KBM-7 (cell line): Measurements from ENCODE around the gene TPRG1.

Experiments
- DNase-seq: peaks from one replicate; pipeline ENCODE4 v3.0.0-alpha.2; 2015
- in situ Hi-C: fragments of 300-500 bp; cut with MboI; formaldehyde crosslinking; loops from 2 replicates; pipeline ENCODE4 v1.14.3; 2020; ENCODE audit warnings: low sequenced_read_pairs, low pct_unique_long_range_greater_than_20kb, mixed read lengths

The TPRG1 gene, protein sequence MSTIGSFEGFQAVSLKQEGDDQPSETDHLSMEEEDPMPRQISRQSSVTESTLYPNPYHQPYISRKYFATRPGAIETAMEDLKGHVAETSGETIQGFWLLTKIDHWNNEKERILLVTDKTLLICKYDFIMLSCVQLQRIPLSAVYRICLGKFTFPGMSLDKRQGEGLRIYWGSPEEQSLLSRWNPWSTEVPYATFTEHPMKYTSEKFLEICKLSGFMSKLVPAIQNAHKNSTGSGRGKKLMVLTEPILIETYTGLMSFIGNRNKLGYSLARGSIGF

DNA sequence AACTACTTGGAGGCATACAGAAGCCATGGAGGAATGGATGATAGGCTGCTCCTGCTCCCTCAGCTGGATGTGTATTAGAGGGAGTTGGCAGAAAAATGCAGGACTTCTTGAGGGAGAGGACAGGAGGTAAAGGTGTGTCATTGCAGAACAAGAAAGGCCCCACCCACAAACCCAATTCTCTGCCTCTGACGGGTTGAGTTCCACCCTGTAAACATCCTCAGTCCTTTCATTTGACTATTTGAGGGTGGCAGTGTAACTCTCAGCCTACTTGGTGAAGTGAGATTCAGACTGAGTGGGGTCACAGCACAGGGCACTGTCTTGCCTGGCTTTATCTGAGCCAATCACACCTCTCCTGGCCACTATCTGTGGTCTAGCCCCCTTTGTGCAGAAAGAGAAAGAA, at the start of gene TPRG1:
Gene TPRG1, plus strand, starts transcription at position 265 of the 400 bp plus-strand sequence. CDS start 35,414 bp downstream, outside the sequence.
- in situ Hi-C loops, result no loop called here
- DNase-seq, result no peak

DNA sequence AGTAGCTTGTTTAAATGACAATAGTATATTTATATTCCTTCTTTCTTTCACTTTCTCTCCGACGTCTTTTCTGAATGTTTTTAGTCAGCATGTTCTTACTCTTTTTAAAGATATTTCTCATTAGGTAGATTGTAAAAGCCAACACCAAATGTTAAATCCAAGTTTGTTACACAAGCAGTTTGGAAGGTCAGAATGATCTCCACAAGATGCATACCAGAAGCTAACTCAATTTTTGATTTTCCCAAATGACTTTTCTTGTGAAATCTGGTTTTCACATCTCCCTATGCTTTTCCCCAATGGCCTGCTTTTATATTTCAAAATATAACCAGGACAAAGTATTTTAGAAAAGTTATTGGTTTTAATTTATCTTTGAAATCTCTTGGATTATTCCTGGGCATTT, 49.7 kb upstream of the TPRG1 start:
- no peak for DNase-seq
- in situ Hi-C loops, result no loop called here

DNA sequence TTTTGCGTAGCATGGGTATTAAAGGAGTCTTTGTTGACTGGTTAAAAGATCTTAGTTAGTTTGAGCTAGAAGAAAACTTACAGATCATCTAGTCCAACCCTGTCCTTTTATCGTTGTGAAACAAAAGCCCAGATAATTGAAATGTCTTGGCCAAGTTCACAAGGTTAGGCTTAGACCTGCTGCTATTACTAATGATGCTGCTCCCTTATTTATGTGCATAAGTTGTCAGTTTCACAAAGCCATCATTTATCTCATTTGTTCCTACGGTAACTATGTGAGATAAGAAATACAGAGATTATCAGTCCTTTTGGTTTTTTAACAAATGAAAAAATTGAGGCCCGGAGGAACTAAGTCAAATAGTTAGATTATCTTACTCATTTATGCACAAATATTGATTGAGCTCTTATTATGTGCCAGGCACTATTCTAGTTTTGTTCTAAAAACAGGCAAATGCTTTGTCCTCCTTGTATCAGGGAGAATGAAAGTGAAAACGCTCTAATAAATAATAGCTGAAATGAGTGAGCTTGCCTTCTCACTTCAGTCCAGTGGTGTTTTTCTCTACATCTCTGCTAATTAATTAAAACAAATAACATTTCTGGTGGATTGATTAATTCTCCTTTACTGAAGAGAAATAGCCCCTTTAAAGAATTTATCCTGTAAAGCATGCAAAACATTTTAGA, 49.1 kb upstream of the TPRG1 start:
- in situ Hi-C loops, result no loop called here
- DNase-seq, result no peak

DNA sequence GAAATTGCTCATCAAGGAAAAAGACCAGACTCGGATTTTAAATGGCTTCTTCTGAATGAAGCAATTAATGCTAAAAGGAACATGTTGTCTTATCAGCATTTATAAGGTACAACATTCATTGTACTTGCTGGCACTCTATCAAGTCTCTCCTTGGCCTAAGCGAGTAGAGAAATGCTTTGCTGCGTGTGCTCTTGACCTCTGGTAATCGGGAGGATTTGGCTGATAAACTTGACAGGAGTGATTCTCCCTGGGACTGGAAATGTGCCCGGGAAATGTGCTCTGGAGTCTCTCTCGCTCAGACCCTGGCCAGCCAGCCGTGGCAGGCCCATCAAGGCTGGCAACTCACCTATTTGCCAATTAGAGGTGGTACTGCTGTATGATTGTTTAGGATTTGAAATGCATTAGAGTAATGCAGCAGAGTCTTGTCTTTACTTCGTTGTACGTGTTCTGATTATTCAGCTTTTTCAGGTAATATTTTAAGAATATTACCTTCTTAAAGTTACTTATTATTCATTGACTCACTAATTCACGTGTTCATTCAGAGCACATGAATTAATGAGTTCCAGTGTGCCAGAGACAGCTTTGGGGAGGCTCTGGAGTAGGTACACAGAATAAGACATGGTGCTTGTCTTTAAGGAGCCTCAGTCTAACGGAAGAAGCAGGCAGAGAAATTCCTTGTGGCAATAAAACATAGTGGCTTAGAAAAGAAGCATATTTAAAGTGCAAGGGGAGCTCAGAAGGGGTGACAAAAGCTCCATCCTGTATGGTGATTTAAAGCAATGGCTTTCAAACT, 48.0 kb upstream of the TPRG1 start:
- in situ Hi-C loops, result no loop called here
- DNase-seq, result no peak

DNA sequence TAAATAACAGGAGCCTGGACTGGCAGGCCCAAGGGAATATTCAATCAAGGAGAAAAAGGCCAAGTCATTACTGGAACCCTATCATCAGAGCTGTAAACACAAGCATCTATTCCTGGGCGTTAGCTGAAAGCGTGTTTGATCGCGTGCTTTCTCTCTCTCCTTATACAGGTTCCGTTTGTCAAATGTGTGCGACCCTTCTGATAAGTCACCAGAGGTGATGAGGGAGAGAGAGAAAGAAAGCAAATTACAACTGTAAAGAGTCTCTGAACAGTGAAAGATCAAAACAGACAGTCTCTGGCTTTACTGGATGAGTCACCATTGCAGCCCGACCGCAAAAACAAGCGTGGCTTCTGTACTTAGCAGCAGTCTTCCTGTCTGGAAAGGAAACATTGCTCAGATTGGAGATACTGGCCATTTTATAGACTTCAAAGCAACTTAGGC, 39.5 kb upstream of the TPRG1 start:
- peak; percentile 76 for DNase-seq
- in situ Hi-C loops, result loop anchor here (25.0 kb wide), 2 partner anchors 170 to 1395 kb away; partner anchors contain the start of gene BCL6

DNA sequence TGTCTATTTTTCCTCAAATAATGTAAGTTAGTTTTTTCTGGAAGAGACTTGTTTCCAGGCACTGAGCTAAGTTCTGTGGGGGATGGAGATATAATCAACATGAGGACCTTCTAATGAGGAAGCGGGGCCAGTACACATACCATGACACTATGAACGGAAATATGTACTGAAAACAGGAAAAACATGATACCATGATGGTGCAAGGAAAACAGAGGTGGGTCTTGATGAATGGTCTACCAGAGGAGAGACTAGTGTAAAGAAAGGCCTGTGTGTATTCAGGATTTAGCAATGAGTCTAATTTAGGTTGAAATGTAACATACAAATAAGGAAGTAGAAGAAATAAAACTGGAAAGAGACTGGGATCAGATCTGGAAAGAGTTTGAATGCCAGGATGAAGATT, 38.9 kb upstream of the TPRG1 start:
- in situ Hi-C loops, result loop anchor here (25.0 kb wide), 2 partner anchors 171 to 1396 kb away; partner anchors contain the start of gene BCL6

DNA sequence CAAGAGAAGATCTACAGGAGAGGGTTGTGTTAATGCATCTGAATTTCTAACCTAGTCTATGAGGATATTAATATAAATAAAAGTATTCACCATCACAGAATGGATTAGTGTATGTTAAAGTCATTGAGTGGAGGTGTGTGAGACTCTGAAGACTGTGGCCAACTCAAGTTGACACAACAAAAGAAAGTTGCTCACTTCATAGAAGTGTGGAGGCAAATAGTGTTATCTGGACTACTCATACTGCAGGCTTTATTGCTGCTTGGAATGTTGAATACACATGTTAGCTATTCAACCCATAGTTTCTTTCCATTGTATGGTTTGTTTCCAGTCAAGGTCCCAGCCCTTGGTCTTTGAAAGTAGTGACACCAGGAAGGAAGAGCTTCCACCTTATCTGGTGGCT, 38.0 kb upstream of the TPRG1 start:
- in situ Hi-C loops, result loop anchor here (25.0 kb wide), 2 partner anchors 171 to 1396 kb away; partner anchors contain the start of gene BCL6
- no peak for DNase-seq

More for the DNA sequence above, 38.9 kb upstream of the TPRG1 start:
- DNase-seq, result no peak

DNA sequence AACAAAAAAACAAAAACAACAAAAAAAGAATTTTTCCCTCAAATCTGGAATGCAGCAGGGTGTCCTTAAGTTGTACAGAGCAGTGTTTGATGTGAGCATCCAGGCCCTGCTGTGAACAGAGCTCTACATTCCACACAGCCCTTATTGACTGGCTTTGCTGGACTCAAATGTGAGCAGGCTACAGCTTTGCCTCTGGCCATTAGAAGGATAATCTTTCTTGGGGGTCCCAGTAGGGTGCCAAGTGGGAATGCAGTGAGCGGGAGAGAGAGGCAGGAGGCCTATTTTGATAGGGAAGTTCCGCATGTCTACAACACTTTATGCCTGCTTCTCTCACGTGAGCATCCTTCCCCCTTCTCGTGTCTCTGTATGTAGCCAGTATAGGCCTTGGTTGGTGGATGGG, 34.4 kb upstream of the TPRG1 start:
- DNase-seq, result no peak
- in situ Hi-C loops, result loop anchor here (25.0 kb wide), 2 partner anchors 175 to 1400 kb away; partner anchors contain the start of gene BCL6

DNA sequence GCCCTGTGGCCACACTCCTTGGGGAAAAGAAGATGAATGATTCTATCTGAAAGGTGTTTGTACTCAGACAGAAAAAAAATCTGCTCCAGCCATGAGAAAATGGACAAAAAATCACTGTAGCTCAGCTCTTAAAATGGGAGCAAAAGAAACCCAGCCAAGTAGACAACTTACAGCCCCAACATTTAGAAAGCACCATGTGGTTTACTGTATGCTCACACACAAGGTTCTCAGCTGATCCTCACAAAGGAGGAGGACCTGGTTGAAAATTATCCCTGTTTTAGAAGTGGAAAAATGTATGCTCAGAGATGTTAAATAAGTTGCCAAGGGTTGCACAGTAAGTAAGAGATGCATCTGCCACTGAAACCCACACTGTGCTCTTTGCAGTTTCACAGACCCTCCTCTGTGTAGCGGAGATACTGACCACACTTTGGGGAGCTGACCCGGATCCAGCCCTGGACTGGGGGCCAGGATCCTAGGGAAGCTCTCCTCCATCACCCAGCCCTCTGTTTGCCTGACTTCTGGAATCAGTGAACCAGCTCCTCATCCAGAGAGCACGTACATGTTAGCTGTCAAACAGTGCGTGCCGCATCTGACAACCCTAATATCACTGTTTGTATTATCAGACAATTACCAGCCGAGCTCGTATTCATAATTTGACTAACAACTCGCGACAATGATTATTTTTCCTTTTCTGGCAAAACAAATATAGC, 32.7 kb upstream of the TPRG1 start:
- DNase-seq, result no peak
- in situ Hi-C loops, result loop anchor here (25.0 kb wide), 2 partner anchors 177 to 1402 kb away; partner anchors contain the start of gene BCL6

DNA sequence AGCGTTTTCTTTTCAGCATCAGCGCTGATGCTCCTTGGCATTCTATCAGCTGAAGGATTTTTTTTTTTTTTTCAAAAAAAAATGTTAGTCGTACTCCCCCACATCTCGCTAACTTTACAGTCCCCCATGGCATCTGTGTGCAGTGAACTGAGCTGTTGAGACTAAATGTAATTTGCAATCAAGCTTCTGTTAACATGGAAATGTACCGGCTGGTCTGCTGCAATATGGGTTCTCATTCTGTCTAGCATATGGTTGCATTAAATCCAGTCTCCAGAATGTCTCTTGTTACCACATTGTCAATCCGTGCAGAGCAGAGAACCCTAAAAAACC, 32.2 kb upstream of the TPRG1 start:
- in situ Hi-C loops, result loop anchor here (25.0 kb wide), 2 partner anchors 177 to 1402 kb away; partner anchors contain the start of gene BCL6
- DNase-seq, result no peak

DNA sequence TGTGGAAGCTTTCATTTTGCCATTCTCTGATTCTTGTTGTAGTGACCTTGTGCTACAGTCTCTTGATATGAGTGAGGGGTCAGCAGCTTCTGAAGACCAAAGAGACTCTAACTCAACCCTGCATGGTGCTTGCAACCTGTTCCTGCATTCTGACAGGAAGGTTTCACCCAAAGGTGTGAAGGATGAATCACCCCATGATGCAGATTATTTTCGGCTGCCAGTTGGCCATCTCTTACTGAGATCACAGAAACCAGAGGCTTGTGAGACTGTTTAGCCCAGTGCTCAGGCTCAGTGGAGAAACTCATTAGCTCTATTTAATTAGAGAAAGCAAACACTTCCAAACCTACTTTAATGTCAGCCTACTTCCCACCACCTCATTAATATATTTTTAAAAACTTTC, 29.2 kb upstream of the TPRG1 start:
- in situ Hi-C loops, result loop anchor here (25.0 kb wide), 2 partner anchors 180 to 1405 kb away; partner anchors contain the start of gene BCL6
- no peak for DNase-seq

DNA sequence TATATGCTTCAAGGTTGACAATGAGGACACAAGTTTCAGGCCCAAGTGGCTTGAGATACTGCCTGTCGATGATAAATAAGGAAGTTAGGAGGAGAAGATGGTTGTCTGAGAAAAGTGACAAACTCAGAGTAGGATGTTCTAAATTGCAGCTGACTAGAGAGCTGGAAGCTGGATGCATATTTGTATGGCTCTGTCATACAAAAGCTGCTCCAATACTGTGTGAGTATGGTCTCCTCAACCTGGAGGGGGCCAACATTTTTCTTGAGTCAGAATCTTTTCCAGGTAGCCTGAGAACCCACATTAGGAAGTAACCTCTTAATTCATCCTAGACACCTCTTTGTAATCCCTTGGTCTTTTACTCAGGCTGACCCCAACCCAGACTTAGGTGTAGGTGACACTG, 28.4 kb upstream of the TPRG1 start:
- in situ Hi-C loops, result loop anchor here (25.0 kb wide), 2 partner anchors 181 to 1406 kb away; partner anchors contain the start of gene BCL6
- DNase-seq, result no peak

DNA sequence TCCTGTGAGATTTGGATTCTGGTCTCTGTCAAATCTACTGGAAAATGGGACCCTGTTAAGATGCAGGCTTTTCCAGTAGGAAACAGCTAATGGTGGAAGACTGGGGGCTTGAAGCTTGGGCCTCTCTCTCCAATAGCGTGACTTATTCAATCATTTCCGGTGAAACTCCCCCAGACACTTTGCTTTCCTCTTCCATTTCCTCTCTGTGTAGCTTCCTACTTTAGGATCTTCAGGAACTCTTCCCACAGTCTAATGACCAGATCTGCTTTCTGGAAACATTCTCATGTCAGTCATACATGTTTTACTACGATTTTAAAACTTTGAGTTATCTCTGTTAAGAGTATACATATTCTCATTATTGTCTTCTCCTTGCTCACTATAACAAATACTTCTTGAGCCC, 28.0 kb upstream of the TPRG1 start:
- DNase-seq, result no peak
- in situ Hi-C loops, result loop anchor here (25.0 kb wide), 2 partner anchors 181 to 1406 kb away; partner anchors contain the start of gene BCL6

DNA sequence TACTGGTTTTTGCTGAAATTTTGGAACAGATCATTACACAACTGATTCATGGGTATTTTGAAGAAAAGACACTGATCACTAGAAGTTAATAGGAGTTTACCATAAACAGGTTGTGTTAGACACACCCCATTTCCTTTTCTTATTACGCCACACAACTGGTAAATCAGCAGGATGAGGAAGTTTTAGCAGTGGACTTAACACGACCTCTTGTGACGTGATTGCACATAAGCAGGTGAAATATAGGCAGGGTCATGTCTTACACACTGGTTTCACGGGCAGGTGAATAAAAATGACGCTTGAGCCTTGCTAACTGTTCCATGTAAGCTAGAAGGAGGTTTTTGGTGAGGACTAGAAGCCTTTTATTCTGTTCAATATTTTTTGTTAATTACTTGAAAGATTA, 27.1 kb upstream of the TPRG1 start:
- peak; percentile 26 for DNase-seq
- in situ Hi-C loops, result loop anchor here (25.0 kb wide), 2 partner anchors 182 to 1407 kb away; partner anchors contain the start of gene BCL6

DNA sequence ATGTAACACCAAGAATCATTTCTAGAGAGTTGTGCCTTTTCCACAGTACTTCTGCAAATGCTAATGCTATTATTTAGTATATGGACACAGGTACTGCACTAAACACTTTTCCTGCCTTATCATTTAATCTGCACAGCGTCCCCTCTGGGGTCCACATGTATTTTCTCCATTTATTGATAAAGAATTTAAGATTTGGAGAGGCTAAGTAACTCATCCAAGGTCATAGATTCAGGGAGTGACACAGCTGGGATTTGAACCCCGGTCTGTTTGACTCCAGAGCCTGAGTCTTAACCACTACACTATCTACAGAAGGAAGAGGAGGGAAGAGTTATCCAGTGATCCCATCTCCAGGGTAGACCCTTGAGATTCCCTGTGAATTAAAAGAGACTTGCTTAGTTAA, 24.9 kb upstream of the TPRG1 start:
- DNase-seq, result no peak
- in situ Hi-C loops, result loop anchor here (25.0 kb wide), 2 partner anchors 185 to 1410 kb away; partner anchors contain the start of gene BCL6

DNA sequence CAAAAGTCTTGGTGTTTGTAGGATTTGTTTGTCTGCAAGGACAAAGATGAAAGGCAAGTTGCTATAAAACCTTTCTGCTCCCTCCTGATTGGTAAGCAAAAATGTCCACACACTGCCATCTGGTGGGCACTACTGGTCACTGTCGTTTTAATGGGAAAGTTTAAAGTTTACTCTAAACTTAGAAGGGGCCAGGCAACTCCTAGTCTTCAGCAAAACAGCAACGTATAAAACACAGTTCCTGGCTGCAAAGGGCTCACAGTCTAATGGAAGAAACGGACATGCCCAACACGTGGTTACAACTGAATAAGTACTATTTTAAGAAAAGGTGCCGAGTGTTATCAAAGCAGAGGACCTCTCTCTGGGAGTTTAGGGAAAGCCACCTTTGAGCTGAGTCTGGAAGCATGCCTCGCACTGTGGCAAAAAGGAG, 23.7 kb upstream of the TPRG1 start:
- peak; percentile 71 for DNase-seq
- in situ Hi-C loops, result loop anchor here (25.0 kb wide), 2 partner anchors 186 to 1411 kb away; partner anchors contain the start of gene BCL6

DNA sequence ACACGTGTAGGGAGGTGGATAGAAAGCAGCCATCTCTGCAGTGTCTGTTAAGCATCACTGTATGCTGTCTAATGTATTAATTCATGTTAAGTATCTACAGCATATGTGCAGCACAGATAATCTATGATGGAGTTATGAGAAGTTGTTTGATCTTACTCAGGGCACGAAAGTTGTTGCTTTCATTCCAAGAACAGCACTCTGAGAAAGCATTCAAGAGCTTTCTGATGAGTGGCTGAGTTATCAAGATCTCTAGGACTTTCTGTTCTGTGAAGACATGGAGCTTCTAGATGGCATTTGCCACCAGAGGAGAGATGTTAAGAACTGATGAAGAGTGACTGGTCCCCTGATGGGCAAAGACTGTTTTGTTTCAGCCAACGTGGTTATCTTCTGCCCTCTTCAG, 22.6 kb upstream of the TPRG1 start:
- DNase-seq, result no peak
- in situ Hi-C loops, result loop anchor here (25.0 kb wide), 2 partner anchors 187 to 1412 kb away; partner anchors contain the start of gene BCL6

DNA sequence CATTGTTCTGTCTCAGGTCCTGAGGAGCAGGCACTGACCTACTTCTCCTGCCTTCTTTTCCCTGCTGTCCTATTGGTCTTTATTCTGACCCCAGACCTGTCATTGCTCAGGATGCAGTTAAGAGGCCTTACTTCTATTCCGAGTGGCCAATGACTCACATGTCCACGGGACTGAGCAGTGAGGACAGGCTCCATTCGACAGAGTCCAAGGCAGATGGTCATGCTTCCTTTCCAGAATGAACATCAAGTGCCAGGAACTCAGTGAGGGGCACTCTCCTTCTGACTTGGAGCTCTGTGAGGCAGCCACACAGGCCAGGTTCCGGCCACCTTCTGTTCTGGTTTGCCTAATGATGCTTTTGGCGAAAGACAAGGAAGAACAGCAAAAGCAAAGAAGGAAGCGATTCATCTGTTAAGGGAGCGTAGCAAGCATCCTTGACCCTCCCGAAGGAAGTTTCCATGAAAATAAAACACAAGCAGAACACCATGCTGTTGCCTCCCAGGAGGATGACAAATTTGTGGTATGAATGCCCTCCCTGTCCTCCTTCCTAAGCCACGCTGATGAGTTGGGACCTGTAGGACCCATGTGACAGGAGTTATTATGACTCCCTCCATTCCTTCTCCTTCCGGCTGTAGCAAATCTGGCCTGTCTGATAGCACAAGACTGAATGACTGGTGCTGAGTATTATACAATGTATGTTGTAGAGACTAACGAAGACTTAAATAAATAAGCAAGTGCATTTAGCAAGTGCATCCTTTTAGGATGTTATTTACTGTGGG, 14.4 kb upstream of the TPRG1 start:
- in situ Hi-C loops, result no loop called here
- DNase-seq, result no peak
